RWPE1 (cell line): ENCODE measurements around the gene GGT7.
"Not testable (repeated sequence)": the region's sequence is repeated elsewhere in the genome, so short reads cannot be mapped to it uniquely, and the experiment has no call there.

Experiments used
- CTCF ChIA-PET: fragments of 350-600 bp; sonication (Branson Sonifier 250); formaldehyde crosslinking; extraction: SDS; loops from one replicate; lab custom pipeline; 2021; lab: Yijun Ruan, JAX
- POLR2A ChIA-PET: fragments of 400-600 bp; formaldehyde crosslinking; extraction: SDS; loops from one replicate; lab custom pipeline; 2020; ENCODE audit warnings: antibody characterized with exemption; ENCODE audit not compliant: low non-redundant PET; lab: Yijun Ruan, JAX
- DNase-seq: peaks from one replicate; pipeline ENCODE4 v3.0.0; 2012; ENCODE audit warnings: low spot score
- H3K27ac ChIP-seq: fragments of 450-650 bp; 2 replicates; pipeline ENCODE4 v1.5.1; 2017
- CTCF ChIP-seq: fragments of 450-650 bp; conservative IDR thresholded peaks from 2 replicates; pipeline ENCODE4 v1.5.1; 2017; ENCODE audit warnings: low read depth, mild to moderate bottlenecking

The GGT7 gene

GRCh38 chr20:34884260-34884659, 11.6 kb upstream of the GGT7 start:
- ChIA-PET CTCF (interaction anchor here (0.6 to 1.4 kb wide), 2 partner anchors 11 to 1890 kb away, joined by 3 read pairs; no protein-coding TSS in a partner anchor), POLR2A (no interaction called here)
- DNase-seq: no peak
- no peak for TF ChIP-seq CTCF
- no peak overlapping the region for H3K27ac ChIP-seq

GRCh38 chr20:34883809-34884208, 11.2 kb upstream of the GGT7 start:
- CTCF ChIA-PET: interaction anchor here (1.4 kb wide), 1 partner anchor 10 kb away, joined by 3 read pairs; no protein-coding TSS in a partner anchor

DNA sequence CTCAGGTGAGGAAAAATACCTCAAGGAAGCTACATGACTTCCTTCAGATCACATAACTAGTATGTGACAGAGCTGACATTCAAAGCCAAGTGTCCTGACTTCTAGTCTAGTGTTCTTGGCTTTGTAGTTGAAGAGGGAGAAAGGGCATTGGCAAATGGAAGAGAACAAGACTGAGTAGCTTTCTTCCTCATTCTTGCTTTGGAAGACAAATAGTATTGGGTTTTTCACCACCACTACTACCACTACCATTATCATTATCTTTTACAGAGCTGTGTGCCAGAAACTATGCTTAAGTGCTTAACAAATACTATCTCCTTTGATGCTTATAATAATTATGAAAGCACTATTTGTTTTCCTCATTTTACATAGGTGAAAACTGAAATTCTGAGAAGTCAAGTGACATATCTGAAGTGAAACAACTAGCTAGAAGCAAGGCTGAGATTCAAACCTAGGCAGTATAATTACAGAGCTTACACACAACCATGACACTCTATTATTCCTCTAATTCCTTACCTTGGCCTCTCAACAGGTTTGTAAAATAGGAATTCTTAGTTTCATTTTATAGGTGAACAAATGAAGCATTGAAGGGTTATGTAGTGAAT, 10.5 kb upstream of the GGT7 start:
- POLR2A ChIA-PET: no interaction called here
- CTCF ChIA-PET: interaction anchor here (0.5 to 0.9 kb wide), 5 partner anchors 10 to 873 kb away, joined by 3 to 5 read pairs (median 3); no protein-coding TSS in a partner anchor
- no peak for TF ChIP-seq CTCF
- no peak for DNase-seq
- no peak overlapping the region for H3K27ac ChIP-seq

More at GRCh38 chr20:34883809-34884208, 11.2 kb upstream of the GGT7 start:
- H3K27ac ChIP-seq: no peak overlapping the region
- POLR2A ChIA-PET: no interaction called here
- TF ChIP-seq CTCF: no peak
- DNase-seq: no peak

- no peak overlapping the region for H3K27ac ChIP-seq
- DNase-seq: no peak
- CTCF ChIA-PET: no interaction called here
- POLR2A ChIA-PET: no interaction called here
- no peak for TF ChIP-seq CTCF
Observed at GRCh38 chr20:34881689-34882088, 9.0 kb upstream of the GGT7 start.

GRCh38 chr20:34880971-34881370, 8.3 kb upstream of the GGT7 start:
- CTCF ChIA-PET: interaction anchor here (0.6 kb wide), 1 partner anchor 48 kb away, joined by 3 read pairs; no protein-coding TSS in a partner anchor
- DNase-seq, H3K27ac ChIP-seq, POLR2A ChIA-PET: not testable (repeated sequence)

DNA sequence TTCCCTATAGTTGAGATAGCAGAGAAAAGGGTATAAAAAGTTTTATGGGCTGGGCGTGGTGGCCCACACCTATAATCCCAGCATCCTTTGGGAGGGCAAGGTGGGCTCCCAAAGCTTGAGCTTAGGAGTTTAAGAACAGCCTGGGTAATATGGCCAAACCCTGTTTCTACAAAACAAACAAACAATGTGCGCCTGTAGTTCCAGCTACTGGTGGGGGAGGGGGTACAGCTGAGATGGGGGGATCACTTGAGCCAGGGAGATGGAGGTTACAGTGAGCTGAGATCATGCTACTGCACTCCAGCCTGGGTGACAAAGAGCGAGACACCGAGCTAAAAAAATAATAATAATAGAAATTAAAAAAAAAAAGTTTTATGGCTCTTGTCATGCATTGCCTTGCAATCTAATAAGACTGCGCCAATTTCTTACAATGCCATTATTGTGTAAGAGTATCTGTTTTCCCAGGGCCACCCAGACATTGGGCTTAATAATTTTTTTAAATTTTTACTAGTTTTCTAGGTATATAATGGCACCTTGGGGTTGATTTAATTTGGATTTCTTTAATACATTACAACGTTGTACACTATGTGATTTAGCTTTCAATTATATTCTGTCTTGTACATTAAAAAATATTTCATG, 7.7 kb upstream of the GGT7 start:
- ChIA-PET POLR2A (interaction anchor here (0.9 kb wide), 1 partner anchor 19 kb away, joined by 5 read pairs; no protein-coding TSS in a partner anchor), CTCF (interaction anchor here (0.6 to 0.7 kb wide), 2 partner anchors 19 to 49 kb away, joined by 3 read pairs; no protein-coding TSS in a partner anchor)
- no peak overlapping the region for H3K27ac ChIP-seq
- TF ChIP-seq CTCF: no peak
- DNase-seq: no peak
